Astrocyte (in vitro differentiated cells and primary cell): Measurements from ENCODE around the gene IFT81. TPM values are rescaled to one million over a fixed set of nuclear protein-coding genes. Genes with fewer than 3 reads are reported as not detected.
"Not testable (repeated sequence)": the region's sequence is repeated elsewhere in the genome, so short reads cannot be mapped to it uniquely, and the experiment has no call there.

ENCODE experiments used
- DNase-seq: peaks from one replicate; pipeline ENCODE4 v3.0.0-alpha.2; 2010; ENCODE audit warnings: low read depth
- FAIRE-seq: peaks from 2 replicates; lab custom pipeline; 2011; peaks lifted over from hg19 to GRCh38; lab: Jason Lieb, UNC
- H2AFZ ChIP-seq: 2 replicates; pipeline ENCODE4 v1.6.0; 2012; ENCODE audit warnings: low read depth, low read length, inconsistent platforms
- H3K27ac ChIP-seq: 2 replicates; pipeline ENCODE4 v1.5.1; 2011; ENCODE audit warnings: low read depth, low read length, inconsistent platforms
- H3K27me3 ChIP-seq: 2 replicates; pipeline ENCODE4 v1.6.0; 2011; ENCODE audit warnings: low read length, inconsistent platforms; ENCODE audit not compliant: insufficient read depth
- H3K36me3 ChIP-seq: 2 replicates; pipeline ENCODE4 v1.5.1; 2011; ENCODE audit warnings: low read length, inconsistent platforms; ENCODE audit not compliant: insufficient read depth
- H3K4me1 ChIP-seq: 2 replicates; pipeline ENCODE4 v1.5.1; 2011; ENCODE audit warnings: low read length, inconsistent platforms; ENCODE audit not compliant: insufficient read depth
- H3K4me2 ChIP-seq: 2 replicates; pipeline ENCODE4 v1.6.0; 2012; ENCODE audit warnings: low read length, inconsistent platforms
- H3K4me3 ChIP-seq: 2 replicates; pipeline ENCODE4 v1.5.1; 2011; ENCODE audit warnings: low read depth, mild to moderate bottlenecking, low read length, inconsistent platforms; ENCODE audit not compliant: insufficient read depth
- H3K79me2 ChIP-seq: 2 replicates; pipeline ENCODE4 v1.6.0; 2012; ENCODE audit warnings: mild to moderate bottlenecking, low read length, inconsistent platforms; ENCODE audit not compliant: insufficient read depth
- H3K9ac ChIP-seq: 2 replicates; pipeline ENCODE4 v1.6.0; 2012; ENCODE audit warnings: mild to moderate bottlenecking, low read length, inconsistent platforms
- H3K9me3 ChIP-seq: 2 replicates; pipeline ENCODE4 v1.5.1; 2012; ENCODE audit warnings: low read depth, mild to moderate bottlenecking, low read length, inconsistent platforms; ENCODE audit not compliant: insufficient read depth
- H4K20me1 ChIP-seq: 2 replicates; pipeline ENCODE4 v1.6.0; 2012; ENCODE audit warnings: low read length, inconsistent platforms; ENCODE audit not compliant: insufficient read depth
- H3K27ac Mint-ChIP-seq: one replicate; pipeline ENCODE4 v1.8.0; 2021; ENCODE audit warnings: mild to moderate bottlenecking, mixed read lengths; ENCODE audit not compliant: unreplicated experiment
- H3K27me3 Mint-ChIP-seq: one replicate; pipeline ENCODE4 v1.8.0; 2021; ENCODE audit warnings: low read depth, mixed read lengths; ENCODE audit not compliant: unreplicated experiment
- H3K36me3 Mint-ChIP-seq: one replicate; pipeline ENCODE4 v1.8.0; 2021; ENCODE audit warnings: low read depth, mixed read lengths; ENCODE audit not compliant: unreplicated experiment
- H3K4me1 Mint-ChIP-seq: one replicate; pipeline ENCODE4 v1.8.0; 2021; ENCODE audit warnings: low read depth, mixed read lengths; ENCODE audit not compliant: unreplicated experiment
- H3K4me3 Mint-ChIP-seq: one replicate; pipeline ENCODE4 v1.8.0; 2021; ENCODE audit warnings: mild to moderate bottlenecking, moderate library complexity, mixed read lengths; ENCODE audit not compliant: unreplicated experiment
- H3K9me3 Mint-ChIP-seq: one replicate; pipeline ENCODE4 v1.8.0; 2021; ENCODE audit warnings: mild to moderate bottlenecking, mixed read lengths; ENCODE audit not compliant: unreplicated experiment
- EZH2 ChIP-seq: IDR thresholded peaks from 2 replicates; pipeline ENCODE4 v1.6.1; 2012; ENCODE audit warnings: mild to moderate bottlenecking, low read length, inconsistent platforms; ENCODE audit not compliant: insufficient read depth
- total RNA-seq: library from RNA; stranded (reverse); gene quantifications from 2 replicates; pipeline ENCODE4 v1.2.1, GENCODE V29; 2021
- TF ChIP-seq, protein P1 (sequence below): IDR thresholded peaks from 2 replicates; pipeline ENCODE4 v1.5.1; 2011; ENCODE audit warnings: low read depth, mild to moderate bottlenecking, inconsistent platforms, low read length, moderate library complexity; ENCODE audit not compliant: insufficient read depth

The IFT81 gene
- total RNA-seq, 1 donor from 2014 or later, result 12.3 TPM

DNA sequence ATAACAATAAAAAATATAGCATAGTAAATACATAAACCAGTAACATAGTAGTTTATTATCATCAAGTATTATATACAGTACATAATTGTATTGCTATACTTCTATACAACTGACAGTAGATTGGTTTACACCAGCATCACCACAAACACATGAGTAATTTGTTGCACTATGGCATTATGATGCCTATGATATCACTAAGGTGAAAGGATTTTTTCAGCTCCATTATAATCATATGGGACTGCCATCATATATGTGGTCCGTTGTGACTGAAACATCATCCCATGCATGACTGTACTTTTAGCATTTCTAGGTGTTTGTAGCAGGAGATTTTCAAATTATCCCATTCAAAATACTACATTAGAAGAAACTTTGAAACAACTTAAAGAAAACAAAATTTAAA, 77.8 kb downstream of the IFT81 start:
- Histone ChIP-seq H4K20me1 (no peaks in the 10 kb centered on the region), H3K4me1 (peaks cover 21% of the 10 kb centered on the region), H3K4me2 (no peak overlapping the region), H3K27me3 (no peaks in the 10 kb centered on the region), H3K79me2 (no peaks in the 10 kb centered on the region), H2AFZ (no peak overlapping the region), H3K36me3 (peaks cover 15% of the 10 kb centered on the region), H3K4me3 (no peak overlapping the region), H3K9ac (no peak overlapping the region), H3K27ac (no peak overlapping the region), H3K9me3 (no peaks in the 10 kb centered on the region)
- TF ChIP-seq, protein P1, sequence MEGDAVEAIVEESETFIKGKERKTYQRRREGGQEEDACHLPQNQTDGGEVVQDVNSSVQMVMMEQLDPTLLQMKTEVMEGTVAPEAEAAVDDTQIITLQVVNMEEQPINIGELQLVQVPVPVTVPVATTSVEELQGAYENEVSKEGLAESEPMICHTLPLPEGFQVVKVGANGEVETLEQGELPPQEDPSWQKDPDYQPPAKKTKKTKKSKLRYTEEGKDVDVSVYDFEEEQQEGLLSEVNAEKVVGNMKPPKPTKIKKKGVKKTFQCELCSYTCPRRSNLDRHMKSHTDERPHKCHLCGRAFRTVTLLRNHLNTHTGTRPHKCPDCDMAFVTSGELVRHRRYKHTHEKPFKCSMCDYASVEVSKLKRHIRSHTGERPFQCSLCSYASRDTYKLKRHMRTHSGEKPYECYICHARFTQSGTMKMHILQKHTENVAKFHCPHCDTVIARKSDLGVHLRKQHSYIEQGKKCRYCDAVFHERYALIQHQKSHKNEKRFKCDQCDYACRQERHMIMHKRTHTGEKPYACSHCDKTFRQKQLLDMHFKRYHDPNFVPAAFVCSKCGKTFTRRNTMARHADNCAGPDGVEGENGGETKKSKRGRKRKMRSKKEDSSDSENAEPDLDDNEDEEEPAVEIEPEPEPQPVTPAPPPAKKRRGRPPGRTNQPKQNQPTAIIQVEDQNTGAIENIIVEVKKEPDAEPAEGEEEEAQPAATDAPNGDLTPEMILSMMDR, result no peak
- no peak for TF ChIP-seq EZH2
- Mint-ChIP-seq H3K36me3 (peaks cover 7% of the 10 kb centered on the region), H3K27me3 (no peaks in the 10 kb centered on the region), H3K4me3 (no peak overlapping the region), H3K27ac (no peak overlapping the region), H3K4me1 (peaks cover 16% of the 10 kb centered on the region), H3K9me3 (no peaks in the 10 kb centered on the region)
- FAIRE-seq (no peak), DNase-seq (no peak)

DNA sequence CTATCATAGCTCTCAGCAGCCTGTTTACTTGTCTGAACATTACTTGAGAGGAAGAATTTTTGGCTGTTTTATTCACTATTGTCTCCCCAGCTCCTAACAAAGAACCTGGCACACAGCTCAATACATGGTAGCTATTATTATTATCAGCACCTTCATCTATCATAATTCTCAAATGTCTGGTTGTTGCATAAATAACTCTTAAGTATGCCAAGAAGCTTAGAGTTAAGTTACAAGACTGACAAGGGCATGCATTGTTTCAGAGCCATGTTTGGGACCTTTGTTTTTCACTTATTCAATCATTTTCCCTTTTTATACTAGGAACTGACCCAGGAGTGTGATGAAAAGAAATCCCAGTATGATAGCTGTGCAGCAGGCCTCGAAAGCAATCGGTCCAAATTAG, 79.4 kb downstream of the IFT81 start:
- H3K9ac ChIP-seq, result no peak overlapping the region
- peaks cover 15% of the 10 kb centered on the region for H3K36me3 ChIP-seq
- peaks cover 20% of the 10 kb centered on the region for H3K4me1 ChIP-seq
- H3K4me2 ChIP-seq, result no peak overlapping the region
- DNase-seq (no peak), FAIRE-seq (no peak)
- Mint-ChIP-seq H3K4me3 (no peak overlapping the region), H3K27ac (no peak overlapping the region), H3K4me1 (peaks cover 13% of the 10 kb centered on the region), H3K36me3 (peaks cover 7% of the 10 kb centered on the region), H3K27me3 (no peaks in the 10 kb centered on the region), H3K9me3 (no peaks in the 10 kb centered on the region)
- H3K79me2 ChIP-seq, result no peaks in the 10 kb centered on the region
- TF ChIP-seq, protein P1, result no peak
- TF ChIP-seq EZH2, result no peak
- H3K27ac ChIP-seq, result no peak overlapping the region
- no peak overlapping the region for H3K4me3 ChIP-seq
- no peaks in the 10 kb centered on the region for H4K20me1 ChIP-seq
- H3K27me3 ChIP-seq, result no peaks in the 10 kb centered on the region
- no peaks in the 10 kb centered on the region for H3K9me3 ChIP-seq
- no peak overlapping the region for H2AFZ ChIP-seq

DNA sequence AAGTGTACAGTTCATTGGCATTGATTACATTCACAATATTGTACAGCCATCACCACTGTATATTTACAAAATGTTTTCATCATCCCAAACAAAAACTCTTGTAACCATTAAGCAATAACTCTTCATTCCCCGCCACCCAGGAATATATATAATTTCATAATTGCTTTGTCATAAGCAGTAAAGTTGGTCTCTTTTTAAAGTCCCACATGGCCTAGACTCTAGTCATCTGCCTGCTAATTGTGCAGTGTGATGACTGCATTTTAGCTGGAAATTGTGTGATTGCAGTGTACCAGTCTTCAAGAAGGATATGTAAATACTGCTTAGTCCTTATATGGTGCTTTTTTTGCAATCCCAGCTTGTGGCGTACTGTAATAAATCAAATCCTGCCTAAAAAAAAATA, 81.8 kb downstream of the IFT81 start:
- Histone ChIP-seq H3K36me3 (peaks cover 19% of the 10 kb centered on the region), H3K4me2 (no peak overlapping the region)
- FAIRE-seq, result no peak

DNA sequence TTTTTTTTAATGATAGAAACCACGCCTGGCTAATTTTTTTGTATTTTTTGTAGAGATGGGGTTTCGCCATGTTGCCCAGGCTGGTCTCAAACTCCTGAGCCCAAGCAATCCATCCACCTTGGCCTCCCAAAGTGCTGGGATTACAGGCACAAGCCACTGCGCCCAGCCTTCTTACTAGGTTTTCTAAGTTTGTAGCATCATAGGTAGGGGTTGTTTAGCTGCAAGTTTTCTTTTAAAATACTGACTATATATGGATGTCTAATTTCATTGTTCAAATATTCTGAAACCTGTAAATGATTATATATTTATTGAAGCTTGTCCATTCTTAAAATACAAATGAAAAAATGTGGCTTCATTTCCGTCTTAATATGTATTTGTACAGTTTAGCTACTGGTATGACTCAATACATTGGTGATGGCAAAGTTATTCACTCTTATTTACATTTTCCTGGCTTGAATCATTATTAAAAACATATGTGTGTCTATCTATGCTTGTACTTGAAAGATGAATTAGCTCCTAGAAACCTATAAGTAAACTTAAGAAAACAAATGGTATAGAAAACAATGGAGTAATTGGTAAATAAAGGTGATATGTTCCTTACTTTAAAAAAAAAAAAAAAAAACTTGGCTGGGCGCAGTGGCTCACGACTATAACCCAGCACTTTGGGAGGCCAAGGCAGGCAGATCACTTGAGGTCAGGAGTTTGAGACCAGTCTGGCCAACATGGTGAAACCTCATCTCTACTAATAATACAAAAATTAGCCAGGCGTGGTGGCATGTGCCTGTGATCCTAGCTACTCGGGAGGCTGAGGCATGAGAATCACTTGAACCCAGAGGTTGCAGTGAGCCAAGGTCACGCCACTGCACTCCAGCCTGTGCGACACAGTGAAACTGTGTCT, 87.7 kb downstream of the IFT81 start:
- H4K20me1 ChIP-seq, H3K4me3 ChIP-seq, H2AFZ ChIP-seq, H3K9me3 ChIP-seq, H3K9me3 Mint-ChIP-seq, H3K4me3 Mint-ChIP-seq, H3K4me1 Mint-ChIP-seq, H3K27me3 Mint-ChIP-seq, H3K4me1 ChIP-seq, H3K36me3 ChIP-seq, H3K79me2 ChIP-seq, H3K27ac Mint-ChIP-seq, H3K27me3 ChIP-seq: not testable (repeated sequence)
- Histone ChIP-seq H3K9ac (peak overlapping the region; percentile 41), H3K27ac (peak overlapping the region; percentile 76), H3K4me2 (peak overlapping the region; percentile 26)
- peaks cover 11% of the 10 kb centered on the region for H3K36me3 Mint-ChIP-seq
- DNase-seq (peak; percentile 85), FAIRE-seq (peak; percentile 32)

More for the DNA sequence above, 81.8 kb downstream of the IFT81 start:
- H3K27me3 Mint-ChIP-seq, result no peaks in the 10 kb centered on the region
- H3K27ac Mint-ChIP-seq, result no peak overlapping the region
- no peaks in the 10 kb centered on the region for H3K27me3 ChIP-seq
- no peak for DNase-seq
- TF ChIP-seq EZH2, result no peak
- TF ChIP-seq, protein P1, result no peak
- H3K4me1 Mint-ChIP-seq, result no peaks in the 10 kb centered on the region
- H3K4me3 ChIP-seq, result no peak overlapping the region
- no peak overlapping the region for H3K9ac ChIP-seq
- peaks cover 7% of the 10 kb centered on the region for H3K36me3 Mint-ChIP-seq
- no peaks in the 10 kb centered on the region for H3K9me3 Mint-ChIP-seq
- H3K79me2 ChIP-seq, result no peaks in the 10 kb centered on the region
- no peak overlapping the region for H3K4me3 Mint-ChIP-seq
- no peaks in the 10 kb centered on the region for H3K4me1 ChIP-seq
- no peak overlapping the region for H3K27ac ChIP-seq
- H2AFZ ChIP-seq, result no peak overlapping the region
- H4K20me1 ChIP-seq, result no peaks in the 10 kb centered on the region
- H3K9me3 ChIP-seq, result no peaks in the 10 kb centered on the region
